ENCODE data around the gene TFDP1. TPM values are rescaled to one million over a fixed set of nuclear protein-coding genes. Genes with fewer than 3 reads are reported as not detected.

TFDP1 gene
- total RNA-seq, 2 experiments from 2014 or later = 17.6 to 20.0 TPM

DNA sequence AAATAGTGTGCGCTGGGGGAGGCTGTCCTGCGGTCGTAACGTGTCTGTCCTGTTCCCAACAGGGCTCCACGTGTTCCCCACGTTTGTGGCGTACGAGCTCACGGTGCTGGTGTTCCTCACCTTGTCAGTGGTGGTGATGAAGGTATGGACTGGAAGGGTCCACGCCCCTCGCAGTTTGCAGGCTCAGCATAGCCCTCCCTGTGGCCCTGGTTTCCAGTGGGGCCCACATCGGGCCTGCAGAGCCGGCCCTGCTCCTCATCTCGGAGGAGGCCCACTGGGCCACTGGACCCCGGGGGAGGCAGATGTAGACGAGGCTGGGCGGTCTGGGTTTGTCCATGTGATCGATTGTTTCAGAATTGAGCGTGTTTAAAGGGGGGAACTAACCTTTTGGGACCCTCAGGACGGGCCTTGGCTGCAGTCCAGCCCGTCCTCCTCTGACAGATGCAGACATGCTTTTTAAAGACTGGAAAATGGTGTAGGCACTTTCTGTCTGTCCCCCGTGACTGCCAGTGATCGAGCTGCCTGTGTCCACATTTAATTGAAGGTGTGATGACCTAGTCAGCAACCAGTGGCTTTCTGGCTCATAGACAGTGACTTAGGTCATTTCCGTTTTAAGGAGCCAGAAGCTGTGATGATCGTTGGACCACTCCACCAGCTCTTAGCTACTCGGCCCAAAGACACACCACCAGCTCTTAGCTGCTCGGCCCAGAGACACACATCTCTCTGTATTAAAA lies 37.1 kb upstream of the TFDP1 start:
- no peak overlapping the region for H3K27ac Mint-ChIP-seq
- peaks cover 38% of the 10 kb centered on the region for H3K36me3 Mint-ChIP-seq (ENCODE audit: low read depth)
- no peak for TF ChIP-seq CTCF (IDR thresholded peaks at IDR 0.05)
- DNase-seq = peak in 1 of 14 experiments; percentile 5
- ChIA-PET CTCF (no interaction called here), POLR2A (no interaction called here)
- Histone ChIP-seq H3K27me3 (ENCODE audit: control insufficient read depth in 1 of 2, insufficient read depth in 2 of 2, low read length in 2 of 2) (no peaks in the 10 kb centered on the region), H3K4me3 (ENCODE audit: low read length) (no peak overlapping the region), H3K27ac (ENCODE audit: low read depth in 1 of 2, low read length in 2 of 2) (no peak overlapping the region), H3K9me3 (ENCODE audit: control insufficient read depth in 1 of 2, insufficient read depth in 1 of 2, low read length in 2 of 2) (no peaks in the 10 kb centered on the region), H3K4me1 (ENCODE audit: insufficient read depth, low read length) (no peaks in the 10 kb centered on the region), H3K36me3 (ENCODE audit: insufficient read depth, low read length) (peaks cover 19% of the 10 kb centered on the region)
- H3K27me3 Mint-ChIP-seq = no peaks in the 10 kb centered on the region
- no peaks in the 10 kb centered on the region for H3K9me3 Mint-ChIP-seq
- no peaks in the 10 kb centered on the region for H3K4me1 Mint-ChIP-seq (ENCODE audit: low read depth)
- no peak overlapping the region for H3K4me3 Mint-ChIP-seq
- intact Hi-C loops (cut with DNase I, micrococcal nuclease) = no loop called here
- no peak for ATAC-seq (ENCODE audit: poor library complexity)

DNA sequence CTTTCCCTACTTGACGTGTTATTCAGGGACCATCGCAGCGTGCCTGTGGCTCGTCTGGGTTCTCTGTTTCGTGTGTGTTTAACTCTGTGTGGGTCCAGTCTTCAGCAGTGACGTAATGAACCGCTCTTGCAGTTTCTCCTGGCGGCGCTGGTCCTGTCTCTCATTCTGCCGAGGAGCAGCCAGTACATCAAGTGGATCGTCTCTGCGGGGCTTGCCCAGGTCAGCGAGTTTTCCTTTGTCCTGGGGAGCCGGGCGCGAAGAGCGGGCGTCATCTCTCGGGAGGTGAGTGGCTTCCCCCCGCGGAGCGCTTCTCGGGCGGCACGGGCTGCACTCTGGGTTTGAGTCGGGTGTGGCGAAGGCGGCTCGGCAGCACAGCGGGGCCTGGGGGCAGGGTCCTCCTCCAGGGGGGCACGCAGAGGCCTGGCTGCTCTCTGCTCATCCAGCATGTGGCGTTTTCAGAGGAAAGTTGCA lies 36.3 kb upstream of the TFDP1 start:
- Mint-ChIP-seq H3K4me3 (no peak overlapping the region), H3K9me3 (no peaks in the 10 kb centered on the region), H3K4me1 (ENCODE audit: low read depth) (no peaks in the 10 kb centered on the region), H3K36me3 (ENCODE audit: low read depth) (peaks cover 42% of the 10 kb centered on the region), H3K27ac (no peak overlapping the region), H3K27me3 (no peaks in the 10 kb centered on the region)
- no peak overlapping the region for H3K27ac ChIP-seq (ENCODE audit: low read depth in 1 of 2, low read length in 2 of 2)
- POLR2A ChIA-PET = no interaction called here
- ATAC-seq (ENCODE audit: poor library complexity) (no peak), DNase-seq (peak in 1 of 14 experiments; percentile 4)
- no peak for TF ChIP-seq CTCF (IDR thresholded peaks at IDR 0.05)
- no peaks in the 10 kb centered on the region for H3K9me3 ChIP-seq (ENCODE audit: control insufficient read depth in 1 of 2, insufficient read depth in 1 of 2, low read length in 2 of 2)
- H3K36me3 ChIP-seq (ENCODE audit: insufficient read depth, low read length) = peaks cover 22% of the 10 kb centered on the region
- H3K4me3 ChIP-seq (ENCODE audit: low read length) = no peak overlapping the region
- no peaks in the 10 kb centered on the region for H3K4me1 ChIP-seq (ENCODE audit: insufficient read depth, low read length)
- intact Hi-C loops (cut with DNase I, micrococcal nuclease) = no loop called here
- H3K27me3 ChIP-seq (ENCODE audit: control insufficient read depth in 1 of 2, insufficient read depth in 2 of 2, low read length in 2 of 2) = no peaks in the 10 kb centered on the region
- CTCF ChIA-PET = no interaction called here

DNA sequence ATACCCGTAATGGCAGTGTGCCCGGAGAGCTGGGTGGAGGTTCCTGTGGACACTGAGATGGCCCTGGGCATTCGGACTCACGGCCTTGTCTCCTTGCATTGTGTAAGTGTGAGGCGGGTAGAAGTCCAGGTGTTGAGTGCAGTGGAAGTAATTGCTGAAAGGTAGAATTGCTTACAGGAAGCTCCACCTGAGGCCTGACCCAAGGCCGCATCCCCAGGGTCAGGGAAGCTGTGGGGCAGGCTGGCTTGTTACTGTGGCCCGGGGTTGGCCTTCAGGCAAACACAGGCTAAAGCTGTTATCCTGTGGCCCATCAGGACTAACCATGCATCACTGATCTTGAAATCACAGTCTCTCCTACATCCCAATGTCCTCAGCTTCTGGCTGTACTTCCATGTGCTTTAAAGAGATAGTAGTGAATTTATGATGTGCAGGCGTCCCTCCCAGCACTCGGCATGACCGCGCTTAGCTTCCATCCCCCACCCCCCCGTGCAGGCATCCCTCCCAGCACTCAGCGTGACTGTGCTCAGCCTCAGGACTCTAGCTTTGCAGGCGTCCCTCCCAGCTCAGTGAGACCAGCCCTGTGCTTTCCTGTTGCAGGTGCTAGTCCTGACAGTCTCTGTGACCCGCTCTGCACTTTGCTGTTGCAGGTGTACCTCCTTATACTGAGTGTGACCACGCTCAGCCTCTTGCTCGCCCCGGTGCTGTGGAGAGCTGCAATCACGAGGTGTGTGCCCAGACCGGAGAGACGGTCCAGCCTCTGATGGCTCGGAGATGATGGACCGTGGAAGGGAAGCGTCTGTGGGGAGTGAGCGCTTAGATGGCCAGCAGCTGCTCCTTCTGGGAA lies 35.6 kb upstream of the TFDP1 start:
- no peak for TF ChIP-seq CTCF (IDR thresholded peaks at IDR 0.05)
- no peak overlapping the region for H3K27ac Mint-ChIP-seq
- no peak for ATAC-seq (ENCODE audit: poor library complexity)

More for the DNA sequence above, 35.6 kb upstream of the TFDP1 start:
- no peaks in the 10 kb centered on the region for H3K9me3 Mint-ChIP-seq
- Histone ChIP-seq H3K27ac (ENCODE audit: low read depth in 1 of 2, low read length in 2 of 2) (no peak overlapping the region), H3K4me3 (ENCODE audit: low read length) (no peak overlapping the region), H3K36me3 (ENCODE audit: insufficient read depth, low read length) (peaks cover 28% of the 10 kb centered on the region), H3K9me3 (ENCODE audit: control insufficient read depth in 1 of 2, insufficient read depth in 1 of 2, low read length in 2 of 2) (no peaks in the 10 kb centered on the region), H3K27me3 (ENCODE audit: control insufficient read depth in 1 of 2, insufficient read depth in 2 of 2, low read length in 2 of 2) (no peaks in the 10 kb centered on the region), H3K4me1 (ENCODE audit: insufficient read depth, low read length) (no peaks in the 10 kb centered on the region)
- intact Hi-C loops (cut with DNase I, micrococcal nuclease) = no loop called here
- no peak overlapping the region for H3K4me3 Mint-ChIP-seq
- DNase-seq = peak in 1 of 14 experiments; percentile 1
- ChIA-PET CTCF (no interaction called here), POLR2A (no interaction called here)
- H3K36me3 Mint-ChIP-seq (ENCODE audit: low read depth) = peaks cover 40% of the 10 kb centered on the region
- H3K4me1 Mint-ChIP-seq (ENCODE audit: low read depth) = no peaks in the 10 kb centered on the region
- H3K27me3 Mint-ChIP-seq = no peaks in the 10 kb centered on the region

Measured in CD4-positive, alpha-beta T cell (primary cell).